Mammary epithelial cell (primary cell): ENCODE results near the gene DSN1.

ENCODE experiments used
- EZH2 ChIP-seq: IDR thresholded peaks from 2 replicates; pipeline ENCODE4 v1.6.1; 2012; ENCODE audit warnings: low read length, inconsistent platforms, borderline replicate concordance
- TF ChIP-seq, protein P1 (sequence below), 2 donors: IDR thresholded peaks in 1 of 2; conservative IDR thresholded peaks in 1 of 2; 2 replicates each; pipeline ENCODE4 v1.5.1; 2011 to 2012; ENCODE audit warnings: inconsistent platforms in 2 of 2, low read length in 2 of 2, mild to moderate bottlenecking in 2 of 2, control low read depth in 1 of 2, low read depth in 1 of 2; ENCODE audit not compliant: insufficient read depth in 1 of 2; ENCODE audit errors: extremely low read depth in 1 of 2

DNA sequence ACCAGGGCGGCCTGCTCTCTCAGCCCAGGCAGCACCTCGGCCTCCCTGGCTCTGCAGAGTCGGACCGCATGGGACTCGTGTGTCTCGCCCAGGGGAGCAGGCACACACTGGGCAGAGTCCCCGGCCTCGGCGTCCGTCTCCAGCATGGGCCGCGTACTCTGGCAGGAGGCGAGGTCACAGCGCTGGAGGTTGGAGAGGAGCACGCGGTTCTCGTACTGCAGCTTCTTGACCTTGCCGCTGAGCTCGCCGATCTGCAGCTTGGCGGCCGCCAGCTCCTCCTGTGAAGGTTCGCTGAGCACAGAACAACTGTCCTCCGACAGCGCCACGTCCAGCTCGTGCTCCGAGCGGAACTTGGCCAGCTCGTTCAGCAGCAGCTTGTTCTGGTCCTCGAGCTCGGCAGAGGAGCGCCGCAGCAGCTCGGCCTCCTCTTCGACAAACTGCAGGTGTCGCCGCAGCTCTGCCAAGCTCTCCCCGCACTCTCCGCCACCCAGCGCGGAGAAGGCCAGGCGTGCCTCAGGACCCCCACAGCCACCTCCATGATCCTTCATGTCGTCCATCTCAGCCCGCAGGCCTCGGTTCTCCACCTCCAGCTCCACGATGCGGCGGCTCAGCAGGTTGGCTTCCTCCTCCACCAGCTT lies 42.0 kb upstream of the DSN1 start:
- TF ChIP-seq, protein P1, sequence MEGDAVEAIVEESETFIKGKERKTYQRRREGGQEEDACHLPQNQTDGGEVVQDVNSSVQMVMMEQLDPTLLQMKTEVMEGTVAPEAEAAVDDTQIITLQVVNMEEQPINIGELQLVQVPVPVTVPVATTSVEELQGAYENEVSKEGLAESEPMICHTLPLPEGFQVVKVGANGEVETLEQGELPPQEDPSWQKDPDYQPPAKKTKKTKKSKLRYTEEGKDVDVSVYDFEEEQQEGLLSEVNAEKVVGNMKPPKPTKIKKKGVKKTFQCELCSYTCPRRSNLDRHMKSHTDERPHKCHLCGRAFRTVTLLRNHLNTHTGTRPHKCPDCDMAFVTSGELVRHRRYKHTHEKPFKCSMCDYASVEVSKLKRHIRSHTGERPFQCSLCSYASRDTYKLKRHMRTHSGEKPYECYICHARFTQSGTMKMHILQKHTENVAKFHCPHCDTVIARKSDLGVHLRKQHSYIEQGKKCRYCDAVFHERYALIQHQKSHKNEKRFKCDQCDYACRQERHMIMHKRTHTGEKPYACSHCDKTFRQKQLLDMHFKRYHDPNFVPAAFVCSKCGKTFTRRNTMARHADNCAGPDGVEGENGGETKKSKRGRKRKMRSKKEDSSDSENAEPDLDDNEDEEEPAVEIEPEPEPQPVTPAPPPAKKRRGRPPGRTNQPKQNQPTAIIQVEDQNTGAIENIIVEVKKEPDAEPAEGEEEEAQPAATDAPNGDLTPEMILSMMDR (conservative IDR thresholded peaks at IDR 0.05 in 1 of 2, IDR thresholded peaks at IDR 0.05 in 1 of 2; ENCODE audit: extremely low read depth in 1 of 2, insufficient read depth in 1 of 2, low read depth in 1 of 2, low read length in 2 of 2), result no peak
- TF ChIP-seq EZH2, result no peak
